Stimulated activated naive CD4-positive, alpha-beta T cell (primary cell): ENCODE results near the gene RHEBL1.

Experiments
- DNase-seq, 6 experiments: peaks; one replicate each; lab custom pipeline; 2025; lab: John Stamatoyannopoulos, UW

RHEBL1 gene

GRCh38 chr12:49037111-49037946 lies 32.5 kb downstream of the RHEBL1 start:
- DNase-seq, result no peak

GRCh38 chr12:49036029-49036428 lies 33.8 kb downstream of the RHEBL1 start:
- no peak for DNase-seq

GRCh38 chr12:49034286-49034622 lies 35.5 kb downstream of the RHEBL1 start:
- no peak for DNase-seq

DNA sequence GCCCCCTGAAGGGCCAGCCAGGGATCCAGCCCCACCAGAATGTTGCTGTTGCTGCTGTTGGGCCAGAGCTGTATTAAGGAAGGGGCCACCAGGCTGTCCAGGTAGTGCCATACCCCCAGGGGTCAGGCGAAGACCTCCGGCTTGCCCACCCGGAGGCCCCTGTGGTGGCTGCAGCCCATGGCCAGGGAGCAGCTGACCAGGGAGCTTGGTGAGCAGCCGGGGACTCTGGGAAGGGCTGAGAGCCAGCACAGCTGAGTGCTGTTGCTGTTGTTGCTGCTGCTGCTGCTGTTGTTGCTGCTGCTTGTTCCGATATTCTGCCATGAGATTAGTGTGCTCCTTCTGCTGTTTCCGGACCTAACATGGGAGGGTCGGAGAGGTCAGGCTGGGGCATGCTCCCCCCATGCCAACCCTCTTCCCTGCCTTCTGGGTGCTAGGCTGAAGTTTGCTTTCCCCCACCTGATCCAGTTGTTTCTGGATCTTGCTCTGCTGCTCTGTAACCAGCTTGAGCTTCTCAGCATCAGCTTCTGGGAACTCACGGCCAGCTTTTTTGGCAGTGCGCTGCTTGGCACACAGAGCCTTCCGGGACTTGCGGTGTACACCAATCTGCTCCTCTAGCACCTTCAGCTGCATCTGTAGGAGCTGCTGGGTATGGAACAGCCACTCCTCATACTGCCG lies 36.0 kb downstream of the RHEBL1 start:
- DNase-seq, result no peak

- DNase-seq, result no peak
Measured at GRCh38 chr12:49032679-49033447, 36.9 kb downstream of the RHEBL1 start.

GRCh38 chr12:49032276-49032675 lies 37.5 kb downstream of the RHEBL1 start:
- DNase-seq, result no peak

GRCh38 chr12:49031573-49032161 lies 38.1 kb downstream of the RHEBL1 start:
- no peak for DNase-seq

GRCh38 chr12:49030714-49031572 lies 38.8 kb downstream of the RHEBL1 start:
- DNase-seq, result no peak

- DNase-seq, result no peak
Measured at GRCh38 chr12:49030119-49030518, 39.7 kb downstream of the RHEBL1 start.

DNA sequence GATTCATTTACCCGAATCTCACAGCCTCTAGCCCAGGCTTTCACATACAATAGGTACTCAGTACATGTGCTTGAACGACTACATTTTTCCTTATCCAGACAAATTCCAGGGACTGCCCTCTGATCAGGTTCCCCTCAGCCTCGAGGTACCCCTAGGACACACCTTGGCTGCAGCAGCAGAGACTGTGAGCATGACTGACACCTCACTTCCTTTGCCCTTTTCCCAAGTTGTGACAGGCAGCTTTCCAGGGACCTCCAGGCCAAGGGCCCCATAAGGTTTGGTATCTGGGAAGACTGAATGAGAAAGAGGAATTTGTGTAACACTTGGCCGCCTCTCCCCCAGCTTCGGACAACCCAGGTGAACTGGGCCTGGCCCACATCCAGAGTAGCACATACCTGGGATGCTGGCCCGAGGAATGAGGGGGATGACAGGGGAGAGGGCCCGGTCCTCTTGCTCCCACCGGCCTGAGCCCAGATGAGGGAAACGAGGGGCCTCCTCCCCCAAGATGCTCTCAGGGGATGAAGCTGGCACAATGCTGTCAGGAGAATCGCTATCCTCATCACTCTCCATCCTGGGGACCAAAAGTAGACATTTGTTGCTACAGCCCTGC lies 41.0 kb downstream of the RHEBL1 start:
- no peak for DNase-seq

DNA sequence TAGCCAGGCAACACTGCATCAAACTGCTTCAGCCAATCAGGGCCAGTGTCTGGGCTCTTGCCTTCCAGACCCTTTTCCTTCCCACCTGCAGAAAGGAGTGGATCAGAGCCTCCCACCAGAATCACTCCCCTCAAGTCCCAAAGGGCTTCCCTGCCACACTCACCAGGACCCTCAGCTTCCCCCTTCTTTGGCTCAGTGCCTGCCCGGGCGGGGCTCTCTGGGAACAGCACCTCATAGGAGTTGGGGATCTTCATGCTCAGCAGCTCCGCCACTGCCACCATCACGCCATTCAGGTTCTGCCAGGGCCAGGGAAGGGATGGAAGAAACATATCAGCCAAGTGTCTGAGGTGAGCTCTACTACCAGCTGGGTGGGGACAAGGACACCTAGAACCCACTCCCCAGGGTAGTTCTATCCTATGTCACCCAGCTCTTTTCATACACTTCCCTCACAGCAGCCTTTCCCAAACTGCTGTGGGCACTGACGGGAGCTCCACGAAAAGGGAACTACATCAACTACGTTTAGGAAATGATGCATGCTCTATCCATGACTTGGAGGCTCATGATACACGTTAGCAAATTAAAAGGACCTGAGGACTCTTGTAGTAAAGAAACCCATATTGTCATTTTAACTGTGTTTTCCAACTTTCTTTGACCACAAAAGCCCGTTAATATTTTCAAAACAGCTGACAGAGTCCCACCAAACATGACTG lies 41.8 kb downstream of the RHEBL1 start:
- no peak for DNase-seq

GRCh38 chr12:49026678-49027480 lies 42.9 kb downstream of the RHEBL1 start:
- no peak for DNase-seq

DNA sequence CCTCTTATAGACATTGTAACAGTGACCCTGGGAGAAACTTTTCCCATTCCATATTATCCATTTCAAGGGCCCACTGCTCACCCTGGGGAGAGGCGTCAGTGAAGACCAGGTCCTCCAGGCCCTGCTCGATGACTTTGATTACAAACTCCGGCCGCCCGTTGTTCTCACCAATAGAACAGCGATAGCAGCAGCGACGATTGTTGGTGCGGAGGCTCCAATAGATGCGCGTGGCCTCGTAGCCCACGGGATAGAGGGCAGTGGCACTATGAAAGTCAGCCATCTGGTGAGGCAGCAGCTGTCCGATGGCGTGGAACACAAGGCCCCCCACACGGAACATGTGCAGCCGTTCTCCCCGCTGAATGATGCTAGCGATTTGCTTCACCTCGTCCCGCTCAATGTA lies 43.7 kb downstream of the RHEBL1 start:
- DNase-seq, result no peak

DNA sequence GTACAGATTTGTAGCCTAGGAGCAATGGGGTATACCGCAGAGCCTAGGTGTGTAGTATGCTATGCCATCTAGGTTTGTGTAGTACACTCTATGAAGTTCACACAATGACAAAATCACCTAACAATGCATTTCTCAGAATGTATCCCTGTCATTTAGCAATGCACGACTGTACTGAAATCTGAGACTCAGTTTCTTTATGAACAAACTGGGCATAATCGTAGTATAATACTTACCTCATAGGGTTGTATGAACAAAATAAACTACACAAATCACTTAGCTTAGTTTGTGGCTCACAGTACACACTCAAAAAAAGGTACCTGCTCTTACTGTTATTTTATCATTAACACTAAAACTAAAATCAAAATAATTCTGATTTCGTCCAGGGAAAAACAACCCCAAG lies 44.3 kb downstream of the RHEBL1 start:
- DNase-seq, result no peak

- DNase-seq, result no peak
Measured at GRCh38 chr12:49024543-49024942, 45.2 kb downstream of the RHEBL1 start.

GRCh38 chr12:49023812-49024211 lies 46.0 kb downstream of the RHEBL1 start:
- DNase-seq, result no peak

DNA sequence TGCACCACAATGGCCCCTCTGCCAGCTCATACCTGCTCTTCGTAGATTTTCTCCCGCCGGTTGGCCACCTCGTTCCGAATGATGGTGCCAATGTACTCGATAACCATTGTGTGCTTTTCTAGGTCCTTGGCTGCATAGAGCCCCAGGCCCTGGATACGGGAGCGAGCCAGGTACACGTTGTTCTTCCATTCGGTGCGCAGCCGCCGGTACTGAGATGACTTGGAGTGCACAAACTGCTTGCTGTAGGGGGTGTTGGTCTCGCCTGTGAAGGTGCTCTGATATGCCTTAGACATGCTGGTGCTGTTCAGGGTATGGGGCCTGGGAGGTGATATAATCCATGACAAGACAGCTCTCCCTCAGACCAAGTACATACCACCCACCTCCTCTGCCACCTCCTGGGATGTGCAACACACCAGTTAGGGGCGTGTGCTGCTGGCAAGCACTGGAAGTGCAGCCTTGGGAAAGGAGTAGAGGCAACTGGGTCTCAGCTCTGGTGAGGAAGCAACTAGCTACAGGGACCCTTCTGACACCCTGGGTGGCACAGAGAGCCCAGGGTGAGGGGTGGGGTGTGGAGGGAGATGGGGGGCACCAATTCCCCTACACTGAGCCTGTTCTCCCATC lies 47.1 kb downstream of the RHEBL1 start:
- DNase-seq, result no peak

- DNase-seq, result no peak
Measured at GRCh38 chr12:49021292-49021915, 48.4 kb downstream of the RHEBL1 start.

DNA sequence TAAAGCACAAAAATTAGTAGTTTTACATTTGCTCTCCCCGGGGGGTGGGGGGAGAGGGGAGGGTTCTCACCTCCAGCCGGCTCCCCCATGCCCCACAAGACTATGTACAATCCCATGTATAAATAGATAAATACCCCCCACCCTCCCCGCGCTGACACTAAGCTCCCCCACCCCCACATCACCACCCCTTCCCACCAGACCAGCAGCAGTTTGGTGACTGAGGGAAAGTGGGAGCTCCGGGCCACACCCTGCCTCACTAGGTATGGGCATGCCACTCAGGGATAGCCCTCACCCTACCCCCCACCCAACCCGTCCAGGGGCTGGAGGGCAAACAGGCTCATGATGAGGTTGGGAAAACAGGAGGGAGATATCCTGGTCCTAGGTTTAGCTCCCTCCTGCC lies 49.3 kb downstream of the RHEBL1 start:
- DNase-seq, result no peak
